Neural progenitor cell (in vitro differentiated cells): ENCODE data around the gene CACNA1E. TPM values are rescaled to one million over a fixed set of nuclear protein-coding genes. Genes with fewer than 3 reads are reported as not detected.

Experiments used
- DNase-seq: peaks from one replicate; pipeline ENCODE4 v3.0.0-alpha.2; 2016; ENCODE audit warnings: low spot score
- H2AFZ ChIP-seq: fragments of 200-600 bp; sonication (generic); replicated peaks from 2 replicates; pipeline ENCODE4 v1.6.1; 2016; ENCODE audit warnings: antibody characterized with exemption
- H3F3A ChIP-seq: fragments of 200-600 bp; sonication (generic); 2 replicates; pipeline ENCODE4 v1.6.1; 2016; ENCODE audit warnings: antibody characterized with exemption, low read depth
- H3K27ac ChIP-seq: fragments of 200-600 bp; sonication (generic); 2 replicates; pipeline ENCODE4 v1.5.1; 2016; ENCODE audit warnings: mild to moderate bottlenecking
- H3K27me3 ChIP-seq: fragments of 200-600 bp; sonication (generic); 2 replicates; pipeline ENCODE4 v1.6.1; 2016; ENCODE audit warnings: mild to moderate bottlenecking, moderate library complexity
- H3K36me3 ChIP-seq: fragments of 200-600 bp; sonication (generic); 2 replicates; pipeline ENCODE4 v1.5.1; 2016
- H3K4me1 ChIP-seq: fragments of 200-600 bp; sonication (generic); 2 replicates; pipeline ENCODE4 v1.6.1; 2016; ENCODE audit warnings: mixed run types
- H3K4me2 ChIP-seq: fragments of 200-600 bp; sonication (generic); 2 replicates; pipeline ENCODE4 v1.6.1; 2016
- H3K4me3 ChIP-seq: fragments of 200-600 bp; sonication (generic); 2 replicates; pipeline ENCODE4 v1.5.1; 2016
- H3K79me2 ChIP-seq: fragments of 200-600 bp; sonication (generic); 2 replicates; pipeline ENCODE4 v1.6.1; 2016; ENCODE audit warnings: low read depth
- H3K9ac ChIP-seq: fragments of 200-600 bp; sonication (generic); 2 replicates; pipeline ENCODE4 v1.6.1; 2016
- H3K9me3 ChIP-seq: fragments of 200-600 bp; sonication (generic); 2 replicates; pipeline ENCODE4 v1.5.1; 2016; ENCODE audit warnings: low read depth
- H4K20me1 ChIP-seq: fragments of 200-600 bp; sonication (generic); 2 replicates; pipeline ENCODE4 v1.6.1; 2016; ENCODE audit warnings: low read depth
- H3K27ac Mint-ChIP-seq: 3 replicates; pipeline ENCODE4 v1.8.0; 2021; ENCODE audit warnings: mixed read lengths
- H3K27me3 Mint-ChIP-seq: 2 replicates; pipeline ENCODE4 v1.8.0; 2022; ENCODE audit warnings: low read depth, mild to moderate bottlenecking, inconsistent platforms, moderate library complexity, mixed read lengths; ENCODE audit not compliant: insufficient read depth
- H3K36me3 Mint-ChIP-seq: 3 replicates; pipeline ENCODE4 v1.8.0; 2021; ENCODE audit warnings: mixed read lengths
- H3K4me1 Mint-ChIP-seq: 3 replicates; pipeline ENCODE4 v1.8.0; 2021; ENCODE audit warnings: mixed read lengths
- H3K4me3 Mint-ChIP-seq: 3 replicates; pipeline ENCODE4 v1.8.0; 2021; ENCODE audit warnings: mild to moderate bottlenecking, moderate library complexity, mixed read lengths
- H3K9me3 Mint-ChIP-seq: 3 replicates; pipeline ENCODE4 v1.8.0; 2020; ENCODE audit warnings: mixed read lengths
- EZH2 ChIP-seq: fragments of 200-600 bp; sonication (generic); IDR thresholded peaks from 2 replicates; pipeline ENCODE4 v1.6.1; 2017; ENCODE audit warnings: antibody characterized with exemption, mild to moderate bottlenecking, moderate library complexity
- EZH2phosphoT487 ChIP-seq: fragments of 200-600 bp; sonication (generic); IDR thresholded peaks from 2 replicates; pipeline ENCODE4 v1.6.1; 2017; ENCODE audit warnings: antibody characterized with exemption
- total RNA-seq: library from RNA; depleted of rRNA; stranded (reverse); fragments of >200 nt; gene quantifications from 2 replicates; pipeline ENCODE4 v1.2.3, GENCODE V29; 2015; ENCODE audit warnings: low replicate concordance
- TF ChIP-seq, protein P1 (sequence below): fragments of 200-600 bp; sonication (generic); IDR thresholded peaks from 2 replicates; pipeline ENCODE4 v1.5.1; 2017; ENCODE audit warnings: antibody characterized with exemption, mild to moderate bottlenecking

The CACNA1E gene
- total RNA-seq, 1 donor from 2014 or later, result 2.1 TPM

GRCh38 chr1:181620183-181620582 is 136.9 kb downstream of the CACNA1E start:
- no peaks in the 10 kb centered on the region for H3K27me3 Mint-ChIP-seq
- no peaks in the 10 kb centered on the region for H3K36me3 Mint-ChIP-seq
- Histone ChIP-seq H3K36me3 (no peaks in the 10 kb centered on the region), H3K79me2 (no peaks in the 10 kb centered on the region), H3F3A (no peaks in the 10 kb centered on the region), H3K27me3 (no peaks in the 10 kb centered on the region), H2AFZ (no peak overlapping the region), H3K27ac (no peak overlapping the region), H4K20me1 (no peaks in the 10 kb centered on the region), H3K4me2 (no peak overlapping the region), H3K4me1 (no peaks in the 10 kb centered on the region), H3K9ac (no peak overlapping the region), H3K4me3 (no peak overlapping the region), H3K9me3 (no peaks in the 10 kb centered on the region)
- DNase-seq, result no peak
- no peak overlapping the region for H3K27ac Mint-ChIP-seq
- TF ChIP-seq, protein P1, sequence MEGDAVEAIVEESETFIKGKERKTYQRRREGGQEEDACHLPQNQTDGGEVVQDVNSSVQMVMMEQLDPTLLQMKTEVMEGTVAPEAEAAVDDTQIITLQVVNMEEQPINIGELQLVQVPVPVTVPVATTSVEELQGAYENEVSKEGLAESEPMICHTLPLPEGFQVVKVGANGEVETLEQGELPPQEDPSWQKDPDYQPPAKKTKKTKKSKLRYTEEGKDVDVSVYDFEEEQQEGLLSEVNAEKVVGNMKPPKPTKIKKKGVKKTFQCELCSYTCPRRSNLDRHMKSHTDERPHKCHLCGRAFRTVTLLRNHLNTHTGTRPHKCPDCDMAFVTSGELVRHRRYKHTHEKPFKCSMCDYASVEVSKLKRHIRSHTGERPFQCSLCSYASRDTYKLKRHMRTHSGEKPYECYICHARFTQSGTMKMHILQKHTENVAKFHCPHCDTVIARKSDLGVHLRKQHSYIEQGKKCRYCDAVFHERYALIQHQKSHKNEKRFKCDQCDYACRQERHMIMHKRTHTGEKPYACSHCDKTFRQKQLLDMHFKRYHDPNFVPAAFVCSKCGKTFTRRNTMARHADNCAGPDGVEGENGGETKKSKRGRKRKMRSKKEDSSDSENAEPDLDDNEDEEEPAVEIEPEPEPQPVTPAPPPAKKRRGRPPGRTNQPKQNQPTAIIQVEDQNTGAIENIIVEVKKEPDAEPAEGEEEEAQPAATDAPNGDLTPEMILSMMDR, result no peak
- TF ChIP-seq EZH2, result no peak
- TF ChIP-seq EZH2phosphoT487, result no peak
- no peaks in the 10 kb centered on the region for H3K4me1 Mint-ChIP-seq
- H3K4me3 Mint-ChIP-seq, result no peak overlapping the region
- H3K9me3 Mint-ChIP-seq, result no peaks in the 10 kb centered on the region

DNA sequence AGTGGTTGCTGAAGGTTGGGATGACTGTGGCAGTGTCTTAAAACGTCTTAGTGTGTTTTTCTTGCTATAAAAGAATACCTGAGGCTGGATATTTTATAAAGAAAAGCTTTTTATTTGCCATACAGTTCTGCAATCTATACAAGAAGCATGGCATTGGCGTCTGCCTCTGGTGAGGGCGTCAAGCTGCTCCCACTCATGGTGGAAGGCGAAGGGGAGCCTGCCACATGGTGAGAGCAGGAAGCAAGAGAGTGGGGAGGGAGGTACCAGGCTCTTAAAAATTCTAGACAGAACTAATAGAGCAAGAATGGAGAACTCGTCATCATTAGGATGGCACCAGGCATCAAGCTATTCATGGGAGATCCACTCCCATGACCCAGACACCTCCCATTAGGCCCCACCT is 140.5 kb downstream of the CACNA1E start:
- Mint-ChIP-seq H3K27ac (no peak overlapping the region), H3K9me3 (no peaks in the 10 kb centered on the region), H3K4me1 (no peaks in the 10 kb centered on the region), H3K27me3 (no peaks in the 10 kb centered on the region), H3K36me3 (no peaks in the 10 kb centered on the region), H3K4me3 (no peak overlapping the region)
- no peak for DNase-seq
- H3K9ac ChIP-seq, result no peak overlapping the region
- no peaks in the 10 kb centered on the region for H3K27me3 ChIP-seq
- H3F3A ChIP-seq, result no peaks in the 10 kb centered on the region
- no peak overlapping the region for H3K27ac ChIP-seq
- no peaks in the 10 kb centered on the region for H3K9me3 ChIP-seq
- no peak overlapping the region for H3K4me3 ChIP-seq
- H4K20me1 ChIP-seq, result no peaks in the 10 kb centered on the region
- H3K36me3 ChIP-seq, result no peaks in the 10 kb centered on the region
- no peaks in the 10 kb centered on the region for H3K79me2 ChIP-seq
- H2AFZ ChIP-seq, result no peak overlapping the region
- no peaks in the 10 kb centered on the region for H3K4me1 ChIP-seq
- no peak overlapping the region for H3K4me2 ChIP-seq
- TF ChIP-seq, protein P1, result no peak
- no peak for TF ChIP-seq EZH2phosphoT487
- no peak for TF ChIP-seq EZH2

DNA sequence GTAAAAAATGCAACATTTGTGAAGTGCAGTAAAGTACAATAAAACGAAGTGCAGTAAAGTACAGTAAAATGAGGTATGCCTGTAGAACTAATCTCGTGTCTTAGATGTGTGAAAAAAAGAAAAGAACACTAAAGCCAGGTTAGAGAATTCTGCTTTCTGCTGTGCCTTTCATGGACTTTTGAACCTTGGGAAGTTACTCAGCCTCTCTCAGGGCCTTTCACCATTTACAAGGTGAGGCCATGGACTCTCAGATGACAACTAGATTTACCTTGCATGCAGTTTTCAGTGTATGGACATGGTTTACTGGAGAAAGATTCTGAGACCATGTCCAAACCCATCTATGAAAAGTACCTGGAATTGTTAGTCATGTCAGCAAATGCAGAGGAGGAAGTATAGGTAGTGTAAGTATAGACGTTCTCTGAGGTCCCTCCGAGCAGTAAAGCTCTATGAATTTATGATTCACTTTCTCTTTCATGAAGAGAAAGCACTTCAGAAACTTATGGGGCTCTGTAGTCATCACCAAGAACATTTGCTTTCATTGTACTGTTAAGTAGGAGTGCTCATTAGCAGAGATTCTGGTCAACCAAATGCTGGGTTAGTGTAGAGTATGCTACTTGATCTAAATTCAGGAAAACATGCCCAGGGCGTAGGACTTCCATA is 143.1 kb downstream of the CACNA1E start:
- Mint-ChIP-seq H3K4me3 (no peak overlapping the region), H3K27me3 (no peaks in the 10 kb centered on the region), H3K9me3 (no peaks in the 10 kb centered on the region), H3K36me3 (no peaks in the 10 kb centered on the region), H3K27ac (no peak overlapping the region), H3K4me1 (no peaks in the 10 kb centered on the region)
- Histone ChIP-seq H2AFZ (no peak overlapping the region), H3F3A (no peaks in the 10 kb centered on the region), H3K9ac (no peak overlapping the region), H3K4me1 (no peaks in the 10 kb centered on the region), H3K9me3 (no peaks in the 10 kb centered on the region), H3K27ac (no peak overlapping the region), H3K4me3 (no peak overlapping the region), H3K79me2 (no peaks in the 10 kb centered on the region), H4K20me1 (no peaks in the 10 kb centered on the region), H3K36me3 (no peaks in the 10 kb centered on the region), H3K4me2 (no peak overlapping the region), H3K27me3 (no peaks in the 10 kb centered on the region)
- TF ChIP-seq, protein P1, result no peak
- TF ChIP-seq EZH2phosphoT487, result no peak
- TF ChIP-seq EZH2, result no peak
- DNase-seq, result no peak
